H1 (cell line): Measurements from ENCODE around the gene R3HDM1. TPM values are rescaled to one million over a fixed set of nuclear protein-coding genes. Genes with fewer than 3 reads are reported as not detected.

Source experiments
- CHD1 ChIP-seq: IDR thresholded peaks from 2 replicates; pipeline ENCODE4 v1.6.1; 2012; ENCODE audit warnings: low read depth, low read length, improper control_type of control experiment
- KDM4A ChIP-seq: IDR thresholded peaks from one replicate; pipeline ENCODE4 v1.7.1; 2012; ENCODE audit warnings: low read depth, mild to moderate bottlenecking, moderate library complexity, low read length, inconsistent platforms; ENCODE audit not compliant: severe bottlenecking
- polyA plus RNA-seq, 7 experiments: library from polyadenylated mRNA; depleted of rRNA in 3 of 7; stranded (reverse) in 5 of 7; unstranded in 2 of 7; fragments of >200 nt in 5 of 7; fragments of 200-250 nt in 2 of 7; gene quantifications; 1 replicate in 5 of 7; 2 replicates in 1 of 7; 4 replicates in 1 of 7; pipeline versions ENCODE4 v1.2.1 to v1.2.3, GENCODE V29; 2011 to 2013; ENCODE audit warnings: missing spikeins in 2 of 7, mixed read lengths in 2 of 7
- total RNA-seq: library from RNA; stranded (reverse); fragmentation: NEBNext Ultra II Directional; extraction: Animal tissue kit (Norgen Biotek cat#: 25700); gene quantifications from 2 replicates; pipeline ENCODE4 v1.2.1, GENCODE V29; 2021

R3HDM1 gene
- total and polyA plus RNA-seq, 2 of the 8 experiments (the other 6 are each of a cell fraction or from before 2014, with no cell fraction given) = 77.7 to 120 TPM

DNA sequence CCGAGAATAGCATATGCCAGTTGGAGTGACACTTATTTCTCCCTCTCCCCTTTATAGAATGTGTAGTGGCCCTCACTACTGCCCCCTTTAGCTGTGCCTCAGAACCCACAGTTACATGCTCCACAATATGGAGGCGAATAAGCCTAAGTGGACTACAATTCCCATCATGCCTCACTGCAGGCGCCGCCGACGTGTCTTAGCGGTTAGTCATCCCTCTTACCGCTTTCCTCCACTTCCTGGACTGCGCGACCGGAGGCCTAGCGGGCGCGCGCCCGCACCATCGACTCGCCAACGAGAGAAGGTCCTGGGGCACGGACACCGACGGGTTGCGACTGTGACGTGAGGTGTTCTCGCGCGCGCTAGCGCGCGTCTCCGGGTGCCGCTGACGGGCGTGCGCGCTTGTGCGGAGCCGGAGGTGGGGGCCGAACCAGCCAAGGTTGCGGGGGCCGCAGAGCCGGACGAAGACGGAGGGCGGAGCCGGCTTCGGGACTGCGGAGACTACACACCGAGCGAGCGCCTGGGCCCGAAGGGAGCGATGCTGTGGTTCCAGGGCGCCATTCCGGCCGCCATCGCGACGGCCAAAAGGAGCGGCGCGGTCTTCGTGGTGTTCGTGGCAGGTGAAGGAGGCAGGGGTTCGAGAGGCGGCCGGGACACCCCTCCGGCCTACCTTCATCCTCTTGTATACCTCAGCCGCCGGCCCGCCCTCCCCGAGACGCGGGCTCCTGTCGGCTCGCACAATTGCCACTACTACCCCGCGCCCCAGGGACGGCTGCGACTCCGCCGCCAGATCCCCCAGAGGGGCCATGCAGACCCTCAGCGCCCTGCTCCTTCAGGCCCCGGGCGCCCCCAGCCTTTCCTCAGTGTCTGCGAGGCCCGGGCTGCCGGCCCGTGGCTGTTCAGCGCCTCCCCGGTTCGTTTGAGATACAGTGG is 210.4 kb downstream of the R3HDM1 start, which contains the start of gene UBXN4 (continued):
- TF ChIP-seq CHD1 = no peak
- peak; percentile 78 for TF ChIP-seq KDM4A
